GM10266 (cell line): Measurements from ENCODE around the gene REEP5.
"Not testable (repeated sequence)": the region's sequence is repeated elsewhere in the genome, so short reads cannot be mapped to it uniquely, and the experiment has no call there.

Experiments
- DNase-seq: peaks from one replicate; pipeline ENCODE4 v3.0.0; 2012; ENCODE audit errors: extremely low spot score
- CTCF ChIP-seq: IDR thresholded peaks from 2 replicates; pipeline ENCODE4 v1.5.1; 2012; ENCODE audit warnings: mild to moderate bottlenecking, low read depth; ENCODE audit not compliant: control insufficient read depth, insufficient read depth; ENCODE audit errors: missing control alignments

REEP5 gene

GRCh38 chr5:112921833-112922817 is at the start of gene REEP5:
Gene REEP5, minus strand, starts transcription at chr5:112922227. Its CDS starts 37 bp downstream, at chr5:112922190.
- DNase-seq, result peak; percentile 92
- peak; percentile 91 for TF ChIP-seq CTCF

- no peak for TF ChIP-seq CTCF
- DNase-seq, result no peak
These were observed 49.2 kb upstream of the REEP5 start for GRCh38 chr5:112971276-112971675.

- no peak for TF ChIP-seq CTCF
- DNase-seq, result no peak
These were observed 46.5 kb upstream of the REEP5 start for GRCh38 chr5:112968411-112969106.

GRCh38 chr5:112967520-112968083 is 45.6 kb upstream of the REEP5 start:
- TF ChIP-seq CTCF, result no peak
- no peak for DNase-seq

GRCh38 chr5:112965733-112966306 is 43.8 kb upstream of the REEP5 start:
- TF ChIP-seq CTCF, result no peak
- DNase-seq, result no peak

GRCh38 chr5:112963374-112963733 is 41.3 kb upstream of the REEP5 start:
- DNase-seq, result not testable (repeated sequence)

- DNase-seq, result no peak
- no peak for TF ChIP-seq CTCF
These were observed 39.0 kb upstream of the REEP5 start for GRCh38 chr5:112960863-112961504.
